ENCODE results near the gene TMEM30A.
A peak's percentile ranks its signal among the peaks of the same experiment; 100 is the strongest.

TMEM30A gene

DNA sequence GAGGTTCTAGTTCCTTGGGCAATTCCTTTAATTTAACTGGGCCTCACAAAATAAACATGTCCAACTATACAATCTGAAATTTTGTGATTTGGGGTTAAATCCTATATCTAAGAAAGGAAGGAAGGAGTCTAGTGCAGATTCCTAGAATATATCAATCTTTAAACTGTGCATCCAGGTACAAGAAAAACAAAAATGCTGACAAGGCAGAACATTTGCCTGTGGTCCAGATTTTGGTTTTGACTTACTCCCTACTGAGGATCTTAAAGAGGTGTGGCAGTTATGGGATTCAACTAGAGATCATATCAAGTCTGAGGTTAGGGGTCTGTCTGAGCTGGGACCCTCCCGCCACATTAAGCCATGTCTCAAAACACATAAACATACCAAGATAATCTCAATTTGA is 23.3 kb downstream of the TMEM30A start:
- DNase-seq: no peak

DNA sequence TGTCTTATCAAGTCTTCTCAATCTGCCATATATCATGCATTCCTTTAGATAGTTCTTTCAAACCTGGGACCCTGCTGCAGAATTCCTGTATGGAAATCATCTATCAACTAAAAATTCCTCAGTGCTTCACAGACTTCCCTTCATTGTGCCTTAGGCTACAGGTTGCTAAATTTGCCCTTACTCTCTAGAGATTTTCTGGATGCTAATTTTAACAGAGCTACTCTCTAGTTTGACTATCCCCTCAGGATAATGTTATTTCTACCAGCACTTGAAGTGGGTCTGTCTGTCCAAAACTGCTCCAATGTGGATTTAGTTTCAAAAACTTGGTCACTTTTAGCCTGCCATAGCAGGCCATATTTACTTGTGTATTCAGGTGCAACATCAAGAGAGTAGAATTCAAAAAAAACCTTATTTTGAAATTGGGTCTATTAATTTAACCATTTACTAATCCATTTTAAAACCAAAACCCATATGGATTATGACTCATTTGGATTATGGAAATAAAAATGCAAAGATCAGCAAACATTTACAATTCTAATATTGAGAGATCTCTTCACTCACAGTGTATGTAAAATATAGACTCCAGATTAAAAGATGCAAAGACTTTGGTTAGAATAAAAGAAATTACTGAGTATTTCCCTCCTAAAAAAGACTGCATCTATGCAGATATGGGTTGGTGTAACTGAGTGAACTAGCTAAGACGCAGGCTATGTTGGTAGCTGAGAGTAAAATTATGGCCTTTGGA is 27.1 kb downstream of the TMEM30A start:
- DNase-seq: no peak

DNA sequence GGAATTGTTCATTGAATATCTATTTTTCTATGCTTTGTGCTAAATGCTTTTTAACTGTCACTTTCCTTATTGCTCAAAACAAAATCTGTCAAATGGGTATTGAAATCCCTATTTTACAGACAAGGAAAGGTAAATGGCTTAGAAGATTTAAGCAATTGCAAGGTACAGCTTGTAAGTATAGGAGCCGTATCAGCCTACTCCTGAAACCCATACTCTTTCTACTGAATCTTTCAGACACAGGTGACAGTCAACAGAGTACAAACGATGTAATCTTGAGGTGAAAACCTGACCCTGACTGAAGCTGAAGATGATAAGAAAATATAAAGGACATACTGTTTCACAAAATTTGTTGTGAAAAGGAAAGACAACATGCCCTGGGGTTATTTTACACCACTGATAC is 34.0 kb downstream of the TMEM30A start:
- DNase-seq: no peak

DNA sequence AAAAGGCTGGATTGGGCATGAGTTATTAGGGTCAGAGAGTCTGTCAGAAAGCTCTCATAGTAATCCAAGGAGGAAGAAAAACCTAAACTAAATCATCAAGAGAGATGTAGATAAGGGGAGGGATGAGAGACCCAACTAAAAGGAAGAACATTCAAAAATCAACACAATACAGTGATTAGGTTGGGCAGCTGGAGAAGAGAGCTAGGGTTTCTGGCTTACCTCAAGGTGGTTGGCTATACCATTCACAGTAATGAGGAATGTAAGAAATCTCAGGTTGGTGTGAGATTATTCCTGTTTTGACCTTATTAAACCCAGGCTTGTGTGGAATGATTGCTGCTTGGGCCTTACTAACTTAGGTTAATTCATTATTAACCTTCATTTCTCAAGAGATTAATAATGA is 34.8 kb downstream of the TMEM30A start:
- DNase-seq: no peak

DNA sequence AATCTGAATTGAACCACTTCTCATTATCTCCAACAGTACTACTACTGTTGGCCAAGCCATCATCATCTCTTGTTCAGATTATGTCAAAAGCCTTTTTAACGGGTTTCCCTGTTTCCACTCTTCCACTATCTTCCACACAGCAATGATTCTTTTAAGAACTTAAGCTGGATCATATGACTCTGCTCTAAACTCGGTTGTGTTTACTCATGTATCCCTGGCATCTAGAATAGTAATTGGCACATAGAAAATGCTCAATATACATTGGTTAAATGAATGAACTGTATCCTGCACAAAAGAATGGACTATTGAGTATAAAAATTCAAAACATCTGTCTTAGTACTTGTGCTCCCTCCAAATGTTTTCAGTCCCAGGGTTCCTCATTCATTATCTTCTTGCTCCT is 38.2 kb downstream of the TMEM30A start:
- no peak for DNase-seq

DNA sequence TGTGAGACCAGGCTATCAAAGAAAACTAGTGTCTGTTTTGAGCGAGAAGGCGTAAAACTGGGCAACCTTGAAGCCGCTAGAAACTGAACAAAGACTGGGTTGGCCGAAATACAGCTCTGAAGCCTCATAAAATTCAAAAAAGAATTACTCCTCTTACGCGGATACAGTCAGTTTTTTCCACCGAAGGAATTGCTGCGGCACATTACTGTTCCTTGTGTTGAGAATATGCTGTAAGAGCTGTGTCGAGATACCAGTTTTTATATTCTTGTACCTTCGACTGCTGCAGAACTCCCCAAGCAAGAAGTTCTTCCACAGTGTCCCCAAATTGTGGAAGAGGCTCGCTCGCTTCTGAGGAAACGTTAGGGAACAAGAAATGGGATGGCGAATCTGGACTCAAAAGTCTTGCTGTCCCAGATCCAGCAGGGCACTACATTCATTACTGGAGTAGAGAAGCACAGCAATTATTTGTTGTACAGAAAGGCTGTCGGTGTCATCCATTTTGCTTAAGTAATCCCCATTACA is 40.5 kb downstream of the TMEM30A start:
- DNase-seq: no peak

DNA sequence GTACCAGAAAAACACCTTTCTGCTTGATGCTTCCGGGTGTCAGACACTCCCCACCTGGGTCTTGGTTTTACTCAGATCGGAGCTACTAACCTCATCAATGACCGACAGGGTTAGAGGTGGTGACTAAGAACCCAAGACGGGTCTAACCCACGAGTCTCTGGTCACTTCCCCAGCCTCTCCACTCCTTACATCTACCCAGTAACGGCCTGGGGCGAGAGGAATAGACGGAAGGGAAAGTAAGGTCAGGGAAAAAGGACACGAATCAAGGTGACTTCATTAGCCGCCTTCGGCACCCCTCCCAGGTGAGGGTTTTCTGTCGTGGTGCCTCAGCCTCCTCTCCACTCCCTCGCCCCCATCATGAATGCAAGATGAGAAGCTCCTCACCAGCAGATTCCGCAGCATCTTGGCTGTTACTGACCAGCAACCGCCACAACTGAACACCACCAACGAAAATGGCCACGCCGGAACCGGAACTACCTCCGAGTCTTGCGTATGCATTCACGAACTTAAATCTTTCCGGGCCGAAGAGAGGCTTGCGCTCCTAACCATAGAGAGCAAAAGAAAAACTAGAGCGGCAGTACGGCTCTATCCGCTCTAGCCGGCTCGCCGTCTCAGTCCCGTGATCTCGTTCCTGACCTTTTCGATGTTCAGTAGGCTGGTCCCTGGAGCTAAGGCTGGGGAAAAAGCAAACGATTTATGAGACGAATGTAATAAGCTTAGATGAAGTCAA is 41.1 kb downstream of the TMEM30A start, which contains the start of gene COX7A2:
TSS of gene COX7A2 (minus strand) at position 469 of the 730 bp plus-strand sequence. CDS start at position 402, 67 bp downstream.
- DNase-seq: peak; percentile 79

- no peak for DNase-seq
Observed at GRCh38 chr6:75236630-75237029, 48.0 kb downstream of the TMEM30A start.

GRCh38 chr6:75235271-75235670 is 49.3 kb downstream of the TMEM30A start:
- DNase-seq: no peak

- DNase-seq: no peak
Observed at GRCh38 chr6:75234126-75234865, 50.3 kb downstream of the TMEM30A start.

GRCh38 chr6:75233092-75233615 is 51.4 kb downstream of the TMEM30A start:
- no peak for DNase-seq

- DNase-seq: no peak
Observed at GRCh38 chr6:75230484-75231325, 53.9 kb downstream of the TMEM30A start.

DNA sequence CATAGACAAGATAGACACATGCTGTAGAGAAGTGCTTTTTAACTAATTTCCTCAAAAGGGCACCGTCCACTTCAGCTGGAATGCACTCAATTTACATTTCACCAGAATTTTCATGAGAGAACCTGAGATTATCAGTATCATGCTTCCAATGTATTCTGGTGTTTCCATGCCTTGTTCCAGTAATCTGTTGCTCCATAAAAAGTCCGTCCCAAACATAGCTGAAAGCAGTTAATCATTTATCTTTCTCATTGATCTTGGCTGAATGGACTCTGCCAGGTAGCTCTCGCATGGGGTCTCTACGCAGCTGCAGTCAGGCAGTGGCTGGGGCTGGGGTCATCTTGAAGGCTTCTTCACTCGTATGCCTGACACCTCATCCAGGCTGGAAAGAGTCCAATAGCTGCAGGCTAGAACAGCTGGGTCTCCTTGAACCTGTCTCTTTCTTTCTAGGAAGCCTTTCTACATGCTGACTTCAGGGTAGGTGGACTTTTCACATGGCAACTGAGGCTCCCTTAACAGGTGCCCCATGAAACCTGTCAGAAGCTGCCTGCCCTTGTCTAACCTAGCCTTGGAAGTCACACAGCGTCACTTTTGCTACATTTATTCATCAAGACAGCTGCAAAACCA is 60.2 kb downstream of the TMEM30A start:
- DNase-seq: no peak

- no peak for DNase-seq
Observed at GRCh38 chr6:75223428-75223827, 61.2 kb downstream of the TMEM30A start.

DNA sequence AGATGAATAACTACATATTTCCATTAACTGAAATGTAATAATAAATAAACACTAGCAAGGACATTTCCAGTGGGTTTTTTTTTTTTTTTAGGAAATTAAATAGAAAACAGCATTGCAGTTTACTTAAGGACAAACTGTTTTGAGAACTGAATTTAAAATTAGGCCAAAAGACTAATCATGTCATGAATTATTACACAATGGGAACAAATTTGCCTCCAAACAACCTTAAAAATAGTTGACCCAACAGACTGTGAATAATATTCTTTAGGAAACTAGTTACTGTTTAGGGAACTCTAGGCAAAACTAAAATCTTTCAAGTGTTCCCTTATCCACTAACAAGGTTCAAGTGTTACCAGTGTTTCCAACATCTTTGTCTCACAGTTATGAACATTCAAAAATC is 62.3 kb downstream of the TMEM30A start:
- DNase-seq: no peak

DNA sequence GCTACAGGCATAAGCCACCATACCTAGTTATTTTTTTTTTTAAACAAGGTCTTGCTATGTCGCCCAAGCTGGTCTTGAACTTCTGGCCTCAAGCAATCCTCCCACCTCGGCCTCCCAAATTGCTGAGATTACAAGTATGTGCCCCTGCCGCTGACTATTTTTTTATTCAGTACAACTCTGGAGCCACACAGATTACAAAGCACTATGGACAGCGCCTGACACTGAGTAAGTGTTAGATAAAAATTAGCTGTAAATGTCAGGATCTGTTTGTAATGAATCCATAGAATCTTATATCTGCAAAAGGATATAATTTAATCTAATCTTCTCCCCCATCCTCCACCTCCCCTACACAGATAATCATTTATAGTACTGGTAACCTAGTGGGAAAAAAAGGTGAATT is 63.5 kb downstream of the TMEM30A start:
- no peak for DNase-seq

GRCh38 chr6:75220357-75220756 is 64.2 kb downstream of the TMEM30A start:
- no peak for DNase-seq

GRCh38 chr6:75219263-75219662 is 65.3 kb downstream of the TMEM30A start:
- no peak for DNase-seq

- no peak for DNase-seq
Observed at GRCh38 chr6:75217193-75217592, 67.4 kb downstream of the TMEM30A start.

DNA sequence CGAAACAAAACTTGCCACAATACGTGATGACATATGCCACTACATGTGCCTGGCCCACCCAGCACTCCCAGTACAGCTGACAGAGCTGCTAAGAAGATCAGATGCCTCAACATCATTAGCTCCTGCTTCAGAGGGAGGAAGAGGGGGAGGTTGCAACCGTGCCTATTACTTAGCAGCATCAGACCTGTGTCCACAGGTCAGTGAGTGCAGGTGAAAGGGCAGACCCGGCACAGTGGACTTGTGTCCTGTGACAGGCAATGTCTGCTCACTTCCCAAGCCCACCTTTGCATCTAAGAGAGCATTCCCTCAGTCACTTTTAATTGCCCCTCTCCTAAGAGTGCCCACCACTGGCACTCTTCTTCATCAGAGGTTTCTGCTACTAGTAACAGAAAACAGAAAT is 69.3 kb downstream of the TMEM30A start:
- no peak for DNase-seq

DNA sequence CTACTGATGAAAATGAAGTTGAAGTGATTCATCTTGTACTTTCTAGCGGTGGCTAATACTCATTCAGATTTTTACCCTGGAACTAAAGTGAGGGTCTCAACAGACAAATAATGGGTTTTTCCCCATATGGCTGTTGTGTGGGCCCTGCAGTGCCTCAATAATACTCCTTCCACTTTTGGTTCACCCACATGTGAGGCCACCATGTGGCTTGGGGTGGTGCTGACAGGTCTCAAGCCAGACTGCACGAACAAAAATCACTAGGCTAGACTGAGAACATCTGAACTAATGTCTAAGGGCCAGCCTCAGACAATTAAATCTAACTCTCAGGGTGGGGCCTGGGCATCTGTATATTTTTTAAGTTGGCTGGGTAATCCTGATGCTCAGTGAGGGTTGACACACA is 70.9 kb downstream of the TMEM30A start:
- DNase-seq: no peak

- DNase-seq: no peak
Observed at GRCh38 chr6:75213112-75213511, 71.5 kb downstream of the TMEM30A start.

Data from activated CD4-positive, alpha-beta T cell treated with anti-CD3 and anti-CD28 coated beads, Interleukin-2, amount 50 U/mL, for 1 hour (primary cell).